T47D (cell line): ENCODE measurements around the gene CROT.

Experiments used
- DNase-seq, 2 experiments: peaks; one replicate each; pipeline versions ENCODE4 v3.0.0 to v3.0.0-alpha.2; 2011 to 2012; ENCODE audit warnings: low read depth in 1 of 2, low spot score in 1 of 2
- JUND ChIP-seq: IDR thresholded peaks from 2 replicates; pipeline ENCODE4 v1.6.1; 2012; ENCODE audit warnings: low read depth
- in situ Hi-C: cut with HindIII; loops from 2 replicates; pipeline ENCODE4 v1.10.0; 2016; ENCODE audit warnings: low sequenced_read_pairs, low pct_unique_long_range_greater_than_20kb

CROT gene

GRCh38 chr7:87447116-87447635 lies 101.7 kb downstream of the CROT start:
- TF ChIP-seq JUND: no peak
- in situ Hi-C loops: no loop called here
- DNase-seq: no peak

- no peak for TF ChIP-seq JUND
- in situ Hi-C loops: no loop called here
- DNase-seq: no peak
Observed at GRCh38 chr7:87448388-87448787, 102.9 kb downstream of the CROT start.
